Nephron (organoid): Measurements from ENCODE around the gene TMEM116.

Source experiments
- H3K27ac Mint-ChIP-seq, 3 experiments: 2 replicates each; pipeline ENCODE4 v1.8.0; 2020; ENCODE audit warnings: mixed read lengths in 3 of 3, mild to moderate bottlenecking in 2 of 3, moderate library complexity in 1 of 3
- H3K27me3 Mint-ChIP-seq: 2 replicates; pipeline ENCODE4 v1.8.0; 2021; ENCODE audit warnings: low read depth, mild to moderate bottlenecking, moderate library complexity, mixed read lengths
- H3K36me3 Mint-ChIP-seq: 2 replicates; pipeline ENCODE4 v1.8.0; 2020; ENCODE audit warnings: low read depth, mixed read lengths
- H3K4me1 Mint-ChIP-seq: 2 replicates; pipeline ENCODE4 v1.8.0; 2020; ENCODE audit warnings: mixed read lengths
- H3K4me3 Mint-ChIP-seq, 3 experiments: 2 replicates each; pipeline ENCODE4 v1.8.0; 2020; ENCODE audit warnings: mild to moderate bottlenecking in 3 of 3, mixed read lengths in 3 of 3, moderate library complexity in 2 of 3
- H3K9me3 Mint-ChIP-seq: 2 replicates; pipeline ENCODE4 v1.8.0; 2020; ENCODE audit warnings: mixed read lengths
- CTCF ChIP-seq, 3 experiments: fragments of 200-600 bp; sonication (generic); IDR thresholded peaks; one replicate each; pipeline ENCODE4 v1.5.0; 2021; ENCODE audit warnings: antibody characterized with exemption in 3 of 3; ENCODE audit not compliant: unreplicated experiment in 3 of 3

Gene TMEM116

GRCh38 chr12:111932241-111932640, 80.7 kb downstream of the TMEM116 start:
- no peak overlapping the region for H3K4me3 Mint-ChIP-seq
- H3K27me3 Mint-ChIP-seq, result no peaks in the 10 kb centered on the region
- H3K36me3 Mint-ChIP-seq, result no peaks in the 10 kb centered on the region
- no peaks in the 10 kb centered on the region for H3K9me3 Mint-ChIP-seq
- no peak overlapping the region for H3K27ac Mint-ChIP-seq
- H3K4me1 Mint-ChIP-seq, result no peaks in the 10 kb centered on the region
- TF ChIP-seq CTCF (IDR thresholded peaks at IDR 0.05; ENCODE audit: unreplicated experiment in 3 of 3), result no peak

GRCh38 chr12:111927346-111927745, 85.6 kb downstream of the TMEM116 start:
- no peak for TF ChIP-seq CTCF (IDR thresholded peaks at IDR 0.05; ENCODE audit: unreplicated experiment in 3 of 3)
- no peaks in the 10 kb centered on the region for H3K27me3 Mint-ChIP-seq
- H3K4me3 Mint-ChIP-seq, result no peak overlapping the region
- H3K4me1 Mint-ChIP-seq, result no peaks in the 10 kb centered on the region
- no peak overlapping the region for H3K27ac Mint-ChIP-seq
- H3K36me3 Mint-ChIP-seq, result no peaks in the 10 kb centered on the region
- H3K9me3 Mint-ChIP-seq, result no peaks in the 10 kb centered on the region

- Mint-ChIP-seq H3K36me3 (no peaks in the 10 kb centered on the region), H3K4me3 (no peak overlapping the region), H3K9me3 (no peaks in the 10 kb centered on the region), H3K27me3 (no peaks in the 10 kb centered on the region), H3K27ac (no peak overlapping the region), H3K4me1 (no peaks in the 10 kb centered on the region)
- no peak for TF ChIP-seq CTCF (IDR thresholded peaks at IDR 0.05; ENCODE audit: unreplicated experiment in 3 of 3)
Observed at GRCh38 chr12:111926631-111927030, 86.3 kb downstream of the TMEM116 start.

- TF ChIP-seq CTCF (IDR thresholded peaks at IDR 0.05; ENCODE audit: unreplicated experiment in 3 of 3), result no peak
- Mint-ChIP-seq H3K4me3 (no peak overlapping the region), H3K27ac (no peak overlapping the region), H3K36me3 (no peaks in the 10 kb centered on the region), H3K9me3 (no peaks in the 10 kb centered on the region), H3K27me3 (no peaks in the 10 kb centered on the region), H3K4me1 (no peaks in the 10 kb centered on the region)
Observed at GRCh38 chr12:111925171-111925570, 87.8 kb downstream of the TMEM116 start.

- Mint-ChIP-seq H3K4me1 (no peaks in the 10 kb centered on the region), H3K9me3 (peaks cover 40% of the 10 kb centered on the region), H3K4me3 (no peak overlapping the region), H3K36me3 (peaks cover 61% of the 10 kb centered on the region), H3K27me3 (no peaks in the 10 kb centered on the region), H3K27ac (no peak overlapping the region)
- TF ChIP-seq CTCF (IDR thresholded peaks at IDR 0.05; ENCODE audit: unreplicated experiment in 3 of 3), result no peak
Observed at GRCh38 chr12:111907740-111908139, 105.2 kb downstream of the TMEM116 start.

GRCh38 chr12:111905502-111905901, 107.5 kb downstream of the TMEM116 start:
- Mint-ChIP-seq H3K4me1 (no peaks in the 10 kb centered on the region), H3K27me3 (no peaks in the 10 kb centered on the region), H3K4me3 (no peak overlapping the region), H3K9me3 (peaks cover 37% of the 10 kb centered on the region), H3K27ac (no peak overlapping the region), H3K36me3 (peaks cover 66% of the 10 kb centered on the region)
- TF ChIP-seq CTCF (IDR thresholded peaks at IDR 0.05; ENCODE audit: unreplicated experiment in 3 of 3), result no peak
